GM12891 (cell line): Measurements from ENCODE around the gene CDS2.

ENCODE experiments used
- PAX5 ChIP-seq: IDR thresholded peaks from 2 replicates; pipeline ENCODE4 v1.6.1; 2011; ENCODE audit warnings: low read length, moderate library complexity, mild to moderate bottlenecking; ENCODE audit not compliant: insufficient read depth, severe bottlenecking
- POLR2A ChIP-seq: IDR thresholded peaks from 2 replicates; pipeline ENCODE4 v1.6.1; 2011; ENCODE audit warnings: low read depth, low read length, control low read depth
- POLR2AphosphoS5 ChIP-seq: IDR thresholded peaks from 2 replicates; pipeline ENCODE4 v1.6.1; 2011; ENCODE audit warnings: low read depth, low read length, control low read depth
- SPI1 ChIP-seq: IDR thresholded peaks from 2 replicates; pipeline ENCODE4 v1.6.1; 2011; ENCODE audit warnings: low read depth, low read length, control low read depth
- TAF1 ChIP-seq: IDR thresholded peaks from 2 replicates; pipeline ENCODE4 v1.6.1; 2011; ENCODE audit warnings: low read depth, low read length, control low read depth

- no peak for TF ChIP-seq POLR2A
- no peak for TF ChIP-seq SPI1
- no peak for TF ChIP-seq POLR2AphosphoS5
- TF ChIP-seq TAF1 = no peak
- no peak for TF ChIP-seq PAX5
Observed at GRCh38 chr20:5181492-5181891, 54.7 kb downstream of the CDS2 start.
